K562 (cell line): ENCODE measurements around the gene PIRT. TPM values are rescaled to one million over a fixed set of nuclear protein-coding genes. Genes with fewer than 3 reads are reported as not detected.

Source experiments
- ATAC-seq: fragments of 200-7000 bp; cut with Tn5 transposase; 3 replicates; pipeline ENCODE4 v1.9.1; 2020; ENCODE audit warnings: moderate library complexity
- BruUV-seq: library from RNA; stranded (reverse); fragments of 400-500 nt; replicated peaks from 2 replicates; lab custom pipeline; 2021; lab: Mats Ljungman, UMichigan
- CTCF ChIA-PET: fragments of 300-600 bp; formaldehyde crosslinking; extraction: SDS; loops from one replicate; lab custom pipeline; 2021; ENCODE audit warnings: low intra/inter-chr PET ratio; lab: Yijun Ruan, JAX
- POLR2A ChIA-PET: fragments of 300-600, 350-650 bp; sonication (Branson Sonifier 250); formaldehyde crosslinking; extraction: SDS; loops from one replicate; lab custom pipeline; 2021; ENCODE audit warnings: antibody characterized with exemption, inconsistent platforms; lab: Yijun Ruan, JAX
- DNase-seq, 4 experiments: peaks; one replicate each; pipeline versions ENCODE4 v3.0.0 to v3.0.0-alpha.2; 2011 to 2018; ENCODE audit warnings: low spot score in 3 of 4, mixed read lengths in 3 of 4; ENCODE audit errors: extremely low read depth in 1 of 4
- FAIRE-seq: peaks from 2 replicates; lab custom pipeline; 2011; peaks lifted over from hg19 to GRCh38; lab: Jason Lieb, UNC
- H2AFZ ChIP-seq: 2 replicates; pipeline ENCODE4 v1.6.0; 2011; ENCODE audit warnings: low read depth, low read length, control low read depth, inconsistent platforms
- H3K27ac ChIP-seq: fragments of 200-600 bp; 3 replicates; pipeline ENCODE4 v1.8.0; 2011; ENCODE audit warnings: low read depth, mild to moderate bottlenecking, control low read depth, inconsistent platforms, low read length, moderate library complexity, mixed read lengths; ENCODE audit errors: extremely low read depth
- H3K27me3 ChIP-seq, 2 experiments: fragments of 300-600 bp in 1 of 2; 2 replicates in 1 of 2; 3 replicates in 1 of 2; pipeline versions ENCODE4 v1.6.0 to v1.8.0; 2011; ENCODE audit warnings: inconsistent platforms in 2 of 2, low read length in 2 of 2, mild to moderate bottlenecking in 1 of 2, mixed read lengths in 1 of 2, moderate library complexity in 1 of 2; ENCODE audit not compliant: control insufficient read depth in 2 of 2, insufficient read depth in 2 of 2
- H3K36me3 ChIP-seq: fragments of 300-600 bp; 3 replicates; pipeline ENCODE4 v1.8.0; 2011; ENCODE audit warnings: mild to moderate bottlenecking, low read length, inconsistent platforms; ENCODE audit not compliant: control insufficient read depth, insufficient read depth
- H3K4me1 ChIP-seq, 2 experiments: fragments of 200-600 bp in 1 of 2; replicated peaks in 1 of 2; 2 replicates in 1 of 2; 3 replicates in 1 of 2; pipeline versions ENCODE4 v1.5.1 to v1.8.0; 2011; ENCODE audit warnings: inconsistent platforms in 2 of 2, low read length in 2 of 2, mild to moderate bottlenecking in 1 of 2, mixed read lengths in 1 of 2, moderate library complexity in 1 of 2; ENCODE audit not compliant: control insufficient read depth in 2 of 2, insufficient read depth in 2 of 2
- H3K4me2 ChIP-seq: 2 replicates; pipeline ENCODE4 v1.6.1; 2011; ENCODE audit warnings: low read length, control low read depth, inconsistent platforms, mixed read lengths; ENCODE audit not compliant: insufficient read depth
- H3K4me3 ChIP-seq: fragments of 200-600 bp; sonication (generic), shearing (Covaris generic); 2 replicates; pipeline ENCODE4 v1.5.1; 2016; ENCODE audit warnings: control low read depth, inconsistent platforms
- H3K79me2 ChIP-seq: fragments of 200-600 bp; 3 replicates; pipeline ENCODE4 v1.8.0; 2011; ENCODE audit warnings: low read length, inconsistent platforms; ENCODE audit not compliant: control insufficient read depth, insufficient read depth
- H3K9ac ChIP-seq, 2 experiments: 2 replicates each; pipeline versions ENCODE4 v1.6.0 to v1.6.1; 2011; ENCODE audit warnings: low read depth in 2 of 2, low read length in 2 of 2, control low read depth in 1 of 2, inconsistent platforms in 1 of 2, mild to moderate bottlenecking in 1 of 2, mixed read lengths in 1 of 2; ENCODE audit not compliant: insufficient read depth in 1 of 2
- H3K9me1 ChIP-seq: one replicate; pipeline ENCODE4 v1.6.0; 2011; ENCODE audit warnings: inconsistent platforms, mild to moderate bottlenecking, low read length, moderate library complexity; ENCODE audit not compliant: control insufficient read depth, insufficient read depth
- H3K9me3 ChIP-seq: replicated peaks from 2 replicates; pipeline ENCODE4 v1.5.1; 2011; ENCODE audit warnings: low read depth, low read length, inconsistent platforms; ENCODE audit not compliant: control insufficient read depth, insufficient read depth
- H4K20me1 ChIP-seq: replicated peaks from 2 replicates; pipeline ENCODE4 v1.6.1; 2011; ENCODE audit warnings: low read length, inconsistent platforms, mixed read lengths; ENCODE audit not compliant: control insufficient read depth, insufficient read depth
- CHAMP1 ChIP-seq: fragments of 450-650 bp; IDR thresholded peaks from 2 replicates; pipeline ENCODE4 v1.6.1; 2016; ENCODE audit warnings: mild to moderate bottlenecking
- E4F1 ChIP-seq: fragments of 250-450 bp; sonication (Bioruptor Pico); IDR thresholded peaks from 2 replicates; pipeline ENCODE4 v1.5.0; 2021; ENCODE audit warnings: mild to moderate bottlenecking, borderline replicate concordance
- ELF4 ChIP-seq: fragments of 450-650 bp; formaldehyde crosslinking; IDR thresholded peaks from 2 replicates; pipeline ENCODE4 v1.4.0; 2022; ENCODE audit warnings: missing genetic modification characterization
- MAFF ChIP-seq: IDR thresholded peaks from 2 replicates; pipeline ENCODE4 v1.6.1; 2012; ENCODE audit warnings: low read length, improper control_type of control experiment
- MNT ChIP-seq, 2 experiments: fragments of 450-650 bp; conservative IDR thresholded peaks; 2 replicates each; pipeline ENCODE4 v1.6.1; 2017; ENCODE audit warnings: mild to moderate bottlenecking in 2 of 2, moderate library complexity in 2 of 2
- NFYB ChIP-seq: IDR thresholded peaks from 2 replicates; pipeline ENCODE4 v1.6.1; 2011; ENCODE audit warnings: mild to moderate bottlenecking, moderate library complexity; ENCODE audit not compliant: insufficient read length; ENCODE audit errors: extremely low read depth
- NR2C2 ChIP-seq, 2 experiments: fragments of 200-800 bp in 1 of 2; sonication (Bioruptor generic) in 1 of 2; sonication (generic) in 1 of 2; formaldehyde crosslinking in 1 of 2; IDR thresholded peaks; 2 replicates each; pipeline versions ENCODE4 v1.6.1 to v1.8.0; 2016 to 2022; ENCODE audit warnings: mild to moderate bottlenecking in 1 of 2, missing compliant biosample characterization in 1 of 2, missing genetic modification characterization in 1 of 2, missing genetic modification reagents in 1 of 2
- RB1 ChIP-seq: fragments of 450-650 bp; IDR thresholded peaks from 2 replicates; pipeline ENCODE4 v1.6.1; 2017; ENCODE audit warnings: low read depth, mild to moderate bottlenecking
- RBM34 ChIP-seq: fragments of 200-400 bp; formaldehyde crosslinking; IDR thresholded peaks from 2 replicates; pipeline ENCODE4 v1.6.1; 2018; ENCODE audit warnings: low read length, borderline replicate concordance; ENCODE audit not compliant: insufficient read depth
- SAP30 ChIP-seq: fragments of 200-600 bp; sonication (generic); IDR thresholded peaks from 2 replicates; pipeline ENCODE4 v1.6.1; 2012; ENCODE audit warnings: borderline replicate concordance, low read depth, mild to moderate bottlenecking, moderate library complexity, low read length, control low read depth, inconsistent platforms; ENCODE audit not compliant: insufficient read depth, poor library complexity, severe bottlenecking
- YY1 ChIP-seq, 3 experiments: IDR thresholded peaks; 2 replicates each; pipeline ENCODE4 v1.6.1; 2011; ENCODE audit warnings: low read length in 2 of 3, mild to moderate bottlenecking in 2 of 3, moderate library complexity in 2 of 3, borderline replicate concordance in 1 of 3, control low read depth in 1 of 3, low read depth in 1 of 3; ENCODE audit not compliant: insufficient read depth in 3 of 3, insufficient replicate concordance in 2 of 3, control insufficient read depth in 1 of 3, insufficient read length in 1 of 3; ENCODE audit errors: extremely low read depth in 1 of 3
- ZC3H11A ChIP-seq: IDR thresholded peaks from 2 replicates; pipeline ENCODE4 v1.6.1; 2012; ENCODE audit warnings: low read depth, low read length, improper control_type of control experiment
- ZNF431 ChIP-seq: sonication (generic); formaldehyde crosslinking; IDR thresholded peaks from 2 replicates; pipeline ENCODE4 v1.8.0; 2022; ENCODE audit warnings: mild to moderate bottlenecking, missing genetic modification reagents
- ZNF785 ChIP-seq: fragments of 250-450 bp; sonication (Bioruptor Pico); IDR thresholded peaks from 2 replicates; pipeline ENCODE4 v1.4.0; 2020; ENCODE audit warnings: mild to moderate bottlenecking
- WGBS: fragments of 100-300 bp; shearing (Covaris generic); methylation state at CpG from one replicate; pipeline ENCODE4 v1.1.6; 2016; ENCODE audit warnings: low coverage, mixed read lengths; ENCODE audit not compliant: insufficient coverage; ENCODE audit errors: missing lambda C conversion rate; 5-methylcytosine and 5-hydroxymethylcytosine counted together
- in situ Hi-C: fragments of 300-500 bp; cut with MboI; formaldehyde crosslinking; loops from 4 replicates; pipeline ENCODE4 v1.15.0; 2018; ENCODE audit warnings: inconsistent platforms, mixed read lengths
- intact Hi-C: fragments of 100-400 bp; cut with micrococcal nuclease; formaldehyde crosslinking; loops from 2 replicates; pipeline ENCODE4 v1.14.2; 2022
- polyA plus RNA-seq, 8 experiments: library from polyadenylated mRNA; depleted of rRNA in 4 of 8; stranded (reverse) in 5 of 8; unstranded in 3 of 8; fragments of >200 nt; fragmentation: Nextera tagmentation in 2 of 8; fragmentation: Illumina TruSeq in 1 of 8; extraction: Ambion mirVana in 2 of 8; extraction: Trizol in 1 of 8; gene quantifications; 2 replicates each; pipeline versions ENCODE4 v1.2.1 to v1.2.3, GENCODE V29; 2011 to 2014; ENCODE audit warnings: inconsistent platforms in 1 of 8, missing spikeins in 1 of 8
- total RNA-seq, 7 experiments: library from RNA; depleted of rRNA in 6 of 7; stranded (reverse); fragments of >200 nt in 6 of 7; fragmentation: Illumina TruSeq in 2 of 7; extraction: Trizol in 2 of 7; gene quantifications; 2 replicates each; pipeline versions ENCODE4 v1.2.1 to v1.2.3, GENCODE V29; 2011 to 2021; ENCODE audit warnings: low replicate concordance in 1 of 7

Gene PIRT
- total and polyA plus RNA-seq, 9 of the 15 experiments (the other 6 are each of a cell fraction or from before 2014, with no cell fraction given) = not detected

GRCh38 chr17:10838682-10839081, 795 bp upstream of the PIRT start:
- POLR2A ChIA-PET = no interaction called here
- in situ Hi-C loops (no loop called here), intact Hi-C loops (no loop called here)
- Histone ChIP-seq H3K4me2 (no peak overlapping the region), H3K9me3 (no peaks in the 10 kb centered on the region), H2AFZ (no peak overlapping the region), H3K27ac (no peak overlapping the region), H3K79me2 (no peaks in the 10 kb centered on the region), H3K9ac (no peak overlapping the region), H4K20me1 (no peaks in the 10 kb centered on the region), H3K4me1 (no peaks in the 10 kb centered on the region), H3K27me3 (peaks cover 0 to 5% of the 10 kb centered on the region in 2 experiments; a peak in 2 of 5 replicates), H3K36me3 (no peaks in the 10 kb centered on the region), H3K4me3 (no peak overlapping the region), H3K9me1 (no peaks in the 10 kb centered on the region)
- FAIRE-seq (no peak), DNase-seq (no peak), ATAC-seq (no peak)
- WGBS = 3% methylated on average over 3 of the region's 5 CpGs
- CTCF ChIA-PET = no interaction called here
- no TSS peak for BruUV-seq
- TF ChIP-seq NR2C2 (CRISPR knock-in tag; IDR thresholded peaks at IDR 0.05) (no peak), NR2C2 (tag; IDR thresholded peaks at IDR 0.05) (no peak), SAP30 (no peak), E4F1 (CRISPR knock-in tag) (no peak), RB1 (no peak), MAFF (no peak), ZC3H11A (no peak), RBM34 (no peak), ZNF431 (CRISPR knock-in tag) (no peak), ZNF785 (CRISPR knock-in tag) (no peak), YY1 (IDR thresholded peaks at IDR 0.05; ENCODE audit: borderline replicate concordance in 1 of 3, control insufficient read depth in 1 of 3, extremely low read depth in 1 of 3, insufficient read depth in 3 of 3, insufficient read length in 1 of 3, insufficient replicate concordance in 2 of 3, low read depth in 1 of 3, low read length in 2 of 3) (no peak), ELF4 (CRISPR knock-in tag) (no peak), CHAMP1 (no peak), NFYB (no peak), MNT (conservative IDR thresholded peaks at IDR 0.05) (no peak)
